ENCODE results near the gene ZFPL1. TPM values are rescaled to one million over a fixed set of nuclear protein-coding genes. Genes with fewer than 3 reads are reported as not detected.

ZFPL1 gene
- total RNA-seq, 1 experiment from 2014 or later = 50.8 TPM

- Mint-ChIP-seq H3K36me3 (ENCODE audit: insufficient read depth, unreplicated experiment) (peaks cover 62% of the 10 kb centered on the region), H3K4me3 (ENCODE audit: unreplicated experiment) (no peak overlapping the region), H3K4me1 (ENCODE audit: insufficient read depth, unreplicated experiment) (peaks cover 8% of the 10 kb centered on the region), H3K27ac (ENCODE audit: low read depth, unreplicated experiment) (no peak overlapping the region), H3K27me3 (ENCODE audit: insufficient read depth, unreplicated experiment) (no peaks in the 10 kb centered on the region), H3K9me3 (ENCODE audit: unreplicated experiment) (no peaks in the 10 kb centered on the region)
- TF ChIP-seq, protein P1, sequence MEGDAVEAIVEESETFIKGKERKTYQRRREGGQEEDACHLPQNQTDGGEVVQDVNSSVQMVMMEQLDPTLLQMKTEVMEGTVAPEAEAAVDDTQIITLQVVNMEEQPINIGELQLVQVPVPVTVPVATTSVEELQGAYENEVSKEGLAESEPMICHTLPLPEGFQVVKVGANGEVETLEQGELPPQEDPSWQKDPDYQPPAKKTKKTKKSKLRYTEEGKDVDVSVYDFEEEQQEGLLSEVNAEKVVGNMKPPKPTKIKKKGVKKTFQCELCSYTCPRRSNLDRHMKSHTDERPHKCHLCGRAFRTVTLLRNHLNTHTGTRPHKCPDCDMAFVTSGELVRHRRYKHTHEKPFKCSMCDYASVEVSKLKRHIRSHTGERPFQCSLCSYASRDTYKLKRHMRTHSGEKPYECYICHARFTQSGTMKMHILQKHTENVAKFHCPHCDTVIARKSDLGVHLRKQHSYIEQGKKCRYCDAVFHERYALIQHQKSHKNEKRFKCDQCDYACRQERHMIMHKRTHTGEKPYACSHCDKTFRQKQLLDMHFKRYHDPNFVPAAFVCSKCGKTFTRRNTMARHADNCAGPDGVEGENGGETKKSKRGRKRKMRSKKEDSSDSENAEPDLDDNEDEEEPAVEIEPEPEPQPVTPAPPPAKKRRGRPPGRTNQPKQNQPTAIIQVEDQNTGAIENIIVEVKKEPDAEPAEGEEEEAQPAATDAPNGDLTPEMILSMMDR (IDR thresholded peaks at IDR 0.05; ENCODE audit: unreplicated experiment) = no peak
- ChIA-PET CTCF (no interaction called here), POLR2A (interaction anchor here (1.6 to 2.5 kb wide), 2 partner anchors 11 to 54 kb away, joined by 3 to 9 read pairs; partner anchors contain the start of genes CAPN1 and ZNHIT2)
- intact Hi-C loops (cut with micrococcal nuclease) = no loop called here
- DNase-seq (ENCODE audit: unreplicated experiment) = no peak
- TSS peak; percentile 5 for BruUV-seq (replicated peaks)
Measured at GRCh38 chr11:65127473-65128181, 43.6 kb downstream of the ZFPL1 start.

DNA sequence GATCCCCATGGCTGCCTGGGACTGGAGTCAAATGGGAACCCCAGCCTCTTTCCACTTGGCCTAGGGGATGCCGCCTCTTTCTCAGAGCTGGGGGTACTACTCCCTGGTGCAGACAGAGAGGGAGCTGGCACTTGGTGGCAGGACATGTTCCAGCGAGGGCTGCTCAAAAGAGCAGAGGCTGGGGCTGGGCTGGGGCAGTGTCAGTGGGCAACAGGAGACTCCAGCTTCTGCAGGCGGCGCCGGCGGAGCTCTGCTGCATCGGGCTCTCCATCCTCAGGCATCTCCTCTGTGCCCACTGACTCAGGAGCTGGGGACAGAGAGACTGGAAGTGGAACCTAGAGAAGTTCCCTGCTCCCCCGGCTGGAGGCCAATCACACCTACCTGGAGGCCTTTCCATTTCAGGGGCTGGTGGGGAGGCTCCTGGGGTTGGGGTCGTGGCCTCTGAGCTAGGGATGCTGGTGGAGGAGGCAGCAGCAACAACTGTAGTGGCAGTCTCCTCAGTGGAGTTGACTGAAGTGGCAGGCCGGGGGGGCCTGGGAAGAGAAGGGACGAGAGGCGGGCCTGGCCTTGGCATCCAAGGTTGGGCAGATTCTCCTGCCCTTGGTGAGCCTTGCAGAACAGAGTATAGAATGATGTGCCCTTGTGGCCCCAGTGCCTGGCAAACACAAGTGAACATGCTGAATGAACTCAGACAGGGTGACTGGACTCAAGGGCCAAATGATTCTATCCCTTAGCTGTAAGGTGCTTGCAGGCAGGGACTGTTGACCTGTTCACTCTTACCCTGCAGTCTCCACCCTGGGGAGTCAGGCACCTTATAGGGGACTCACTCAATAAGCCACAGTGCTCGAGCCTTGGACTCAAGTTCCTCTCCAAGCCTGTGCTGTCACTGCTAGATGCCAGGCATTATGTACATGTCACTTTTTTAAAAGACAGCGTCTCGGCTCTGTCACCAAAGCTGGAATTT lies 44.4 kb downstream of the ZFPL1 start:
- Mint-ChIP-seq H3K27me3 (ENCODE audit: insufficient read depth, unreplicated experiment) (no peaks in the 10 kb centered on the region), H3K4me1 (ENCODE audit: insufficient read depth, unreplicated experiment) (peaks cover 16% of the 10 kb centered on the region), H3K4me3 (ENCODE audit: unreplicated experiment) (no peak overlapping the region), H3K36me3 (ENCODE audit: insufficient read depth, unreplicated experiment) (peaks cover 62% of the 10 kb centered on the region), H3K9me3 (ENCODE audit: unreplicated experiment) (no peaks in the 10 kb centered on the region), H3K27ac (ENCODE audit: low read depth, unreplicated experiment) (no peak overlapping the region)
- BruUV-seq (replicated peaks) = no TSS peak
- TF ChIP-seq, protein P1 (IDR thresholded peaks at IDR 0.05; ENCODE audit: unreplicated experiment) = no peak
- ChIA-PET POLR2A (interaction anchor here (2.5 kb wide), 1 partner anchor 11 kb away, joined by 9 read pairs; the partner anchor contains the start of gene ZNHIT2), CTCF (interaction anchor here (0.7 to 1.2 kb wide), 5 partner anchors 11 to 75 kb away, joined by 3 to 4 read pairs (median 3); partner anchors contain the start of genes TM7SF2 and ZNHIT2)
- intact Hi-C loops (cut with micrococcal nuclease) = no loop called here
- no peak for DNase-seq (ENCODE audit: unreplicated experiment)

- no TSS peak for BruUV-seq (replicated peaks)
Measured at GRCh38 chr11:65129649-65130441, 45.8 kb downstream of the ZFPL1 start.

More at GRCh38 chr11:65129649-65130441, 45.8 kb downstream of the ZFPL1 start:
- peaks cover 58% of the 10 kb centered on the region for H3K36me3 Mint-ChIP-seq (ENCODE audit: insufficient read depth, unreplicated experiment)
- ChIA-PET POLR2A (interaction anchor here (1.2 kb wide), 1 partner anchor 50 kb away, joined by 4 read pairs; no protein-coding TSS in a partner anchor), CTCF (interaction anchor here (0.9 to 1.2 kb wide), 4 partner anchors 13 to 124 kb away, joined by 3 read pairs; partner anchors contain the start of gene ZNHIT2)
- intact Hi-C loops (cut with micrococcal nuclease) = no loop called here
- no peak overlapping the region for H3K4me3 Mint-ChIP-seq (ENCODE audit: unreplicated experiment)
- peaks cover 17% of the 10 kb centered on the region for H3K4me1 Mint-ChIP-seq (ENCODE audit: insufficient read depth, unreplicated experiment)
- no peak overlapping the region for H3K27ac Mint-ChIP-seq (ENCODE audit: low read depth, unreplicated experiment)
- TF ChIP-seq, protein P1 (IDR thresholded peaks at IDR 0.05; ENCODE audit: unreplicated experiment) = no peak
- H3K27me3 Mint-ChIP-seq (ENCODE audit: insufficient read depth, unreplicated experiment) = no peaks in the 10 kb centered on the region
- no peaks in the 10 kb centered on the region for H3K9me3 Mint-ChIP-seq (ENCODE audit: unreplicated experiment)
- no peak for DNase-seq (ENCODE audit: unreplicated experiment)

Data from MCF 10A (cell line).